ENCODE results near the gene PCAT6.
A peak's percentile ranks its signal among the peaks of the same experiment; 100 is the strongest.

GRCh38 chr1:202860744-202861419 lies 50.1 kb downstream of the PCAT6 start:
- TF ChIP-seq PHF8 (conservative IDR thresholded peaks at IDR 0.05; ENCODE audit: low read depth, low read length) (peak; percentile 79), CTCF (IDR thresholded peaks at IDR 0.05; ENCODE audit: control extremely low read depth in 1 of 3, insufficient read depth in 1 of 3, low read depth in 1 of 3, low read length in 3 of 3) (no peak), HDAC6 (IDR thresholded peaks at IDR 0.05; ENCODE audit: low read depth, low read length) (no peak)
